Measurements from ENCODE around the gene ATM.

GRCh38 chr11:108196901-108197300 lies 26.0 kb upstream of the ATM start:
- TF ChIP-seq POLR2AphosphoS5 (IDR thresholded peaks at IDR 0.05; ENCODE audit: low read depth) (no peak), CTCF (IDR thresholded peaks at IDR 0.05; ENCODE audit: insufficient read depth, low read length) (no peak), REST (IDR thresholded peaks at IDR 0.05; ENCODE audit: insufficient replicate concordance, low read depth) (no peak), GABPA (IDR thresholded peaks at IDR 0.05; ENCODE audit: low read depth) (no peak), SPI1 (IDR thresholded peaks at IDR 0.05; ENCODE audit: borderline replicate concordance, low read depth) (no peak)
